ENCODE measurements around the gene CLPTM1L.
"Not testable (repeated sequence)": the region's sequence is repeated elsewhere in the genome, so short reads cannot be mapped to it uniquely, and the experiment has no call there.

The CLPTM1L gene

GRCh38 chr5:1311439-1312055, 33.4 kb downstream of the CLPTM1L start:
- no peak for DNase-seq

DNA sequence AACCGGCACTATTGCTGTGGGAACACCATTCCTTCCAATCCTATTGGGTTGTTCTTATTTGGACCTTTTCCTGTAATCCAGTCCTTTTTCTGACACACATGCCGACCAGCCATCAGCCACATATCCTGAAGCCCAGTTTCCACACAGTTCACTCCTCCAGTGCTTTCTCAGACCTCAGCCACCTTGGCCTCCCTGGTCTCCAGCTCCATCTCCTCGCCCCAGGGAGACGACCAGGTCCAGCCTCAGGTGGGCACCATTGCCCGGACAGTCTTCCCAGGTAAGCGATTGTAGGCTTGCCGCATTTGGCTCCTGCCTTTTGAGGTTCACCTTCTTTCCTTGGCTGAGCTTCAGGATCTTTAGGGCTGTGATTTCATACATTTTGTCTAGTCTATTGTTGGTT, 34.8 kb downstream of the CLPTM1L start:
- no peak for DNase-seq

GRCh38 chr5:1304033-1304432, 40.9 kb downstream of the CLPTM1L start:
- DNase-seq = no peak

- DNase-seq = no peak
These were observed 42.6 kb downstream of the CLPTM1L start for GRCh38 chr5:1302258-1302657.

- DNase-seq = no peak
These were observed 44.3 kb downstream of the CLPTM1L start for GRCh38 chr5:1300581-1301083.

DNA sequence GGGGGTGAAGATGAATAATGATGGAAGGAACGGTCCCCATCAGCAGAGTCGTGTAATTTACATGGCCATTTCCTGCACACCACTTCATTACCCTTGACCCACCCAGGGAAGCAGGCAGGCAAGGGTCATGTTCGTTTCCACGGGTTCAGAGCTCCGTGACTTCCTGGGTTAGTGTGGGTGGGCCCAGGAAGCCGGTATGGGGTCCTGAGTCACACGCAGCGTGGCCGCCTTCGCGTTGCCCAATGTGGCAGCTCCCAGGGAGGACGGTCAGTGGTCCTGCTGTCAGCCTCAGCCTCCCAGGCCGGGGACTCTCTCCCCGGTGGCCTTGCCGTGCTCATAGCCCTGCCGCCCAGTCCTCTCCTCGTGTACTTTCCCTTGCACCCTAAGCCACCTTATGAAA, 44.9 kb downstream of the CLPTM1L start:
- DNase-seq = no peak

- DNase-seq = no peak
These were observed 45.4 kb downstream of the CLPTM1L start for GRCh38 chr5:1299511-1299850.

DNA sequence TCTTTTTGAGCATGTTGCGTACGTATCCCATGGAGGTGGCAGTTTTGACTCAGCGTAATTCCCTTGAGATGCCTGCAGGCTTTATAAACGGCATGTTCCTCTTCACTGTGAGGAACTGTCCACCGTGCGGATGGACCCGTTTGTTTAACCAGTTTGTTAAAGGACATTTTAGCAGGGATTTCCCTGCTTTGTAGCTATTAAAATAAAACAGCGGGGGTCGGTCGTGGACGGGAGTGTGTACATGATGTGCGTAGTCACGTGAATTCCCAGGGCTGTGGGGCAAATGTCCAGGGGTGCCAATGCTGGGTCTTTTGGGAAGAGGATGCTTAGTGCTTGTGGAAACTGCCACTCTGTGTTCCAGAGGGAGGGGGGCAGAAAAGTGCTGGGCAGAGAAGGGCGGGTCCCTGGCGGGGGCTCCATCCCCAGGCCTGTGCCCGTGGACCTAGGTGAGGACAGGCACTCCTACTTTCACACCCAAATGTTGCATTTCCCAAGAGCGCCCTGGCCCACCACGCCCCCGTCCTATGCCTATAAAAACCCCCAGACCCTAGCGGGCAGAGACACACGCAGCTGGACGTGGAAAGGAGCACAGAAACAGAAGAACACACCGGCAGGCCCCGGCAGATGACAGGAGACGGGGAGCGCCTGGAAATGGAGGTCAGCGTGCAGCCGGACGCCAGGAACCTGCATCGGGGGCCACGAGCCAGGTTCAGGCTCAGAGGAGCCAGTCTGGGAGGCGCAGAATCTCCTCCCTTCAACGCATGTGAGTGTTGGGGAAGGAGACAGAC, 46.0 kb downstream of the CLPTM1L start:
- no peak for DNase-seq

GRCh38 chr5:1298067-1298551, 46.8 kb downstream of the CLPTM1L start:
- no peak for DNase-seq

DNA sequence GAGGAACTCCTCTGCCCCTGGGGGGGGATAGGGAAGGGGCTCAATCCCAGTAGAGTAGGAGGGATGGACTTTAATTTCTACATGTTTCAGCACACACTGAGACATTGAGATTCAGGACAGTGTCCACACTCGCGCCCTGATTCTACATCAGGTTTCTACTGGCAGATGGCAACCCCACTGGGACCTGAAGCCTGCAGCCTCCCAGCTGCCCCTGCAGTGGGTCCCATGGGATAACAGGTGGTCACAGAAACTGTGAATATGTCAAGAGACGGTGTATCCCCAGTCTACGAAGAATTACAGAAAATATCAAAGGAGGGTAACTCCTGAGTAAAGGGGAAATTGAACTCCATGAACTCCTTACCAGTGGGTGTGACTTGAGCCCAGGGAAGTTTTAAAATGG, 47.7 kb downstream of the CLPTM1L start:
- DNase-seq = peak; percentile 86

- DNase-seq = no peak
These were observed 49.3 kb downstream of the CLPTM1L start for GRCh38 chr5:1295650-1296037.

DNA sequence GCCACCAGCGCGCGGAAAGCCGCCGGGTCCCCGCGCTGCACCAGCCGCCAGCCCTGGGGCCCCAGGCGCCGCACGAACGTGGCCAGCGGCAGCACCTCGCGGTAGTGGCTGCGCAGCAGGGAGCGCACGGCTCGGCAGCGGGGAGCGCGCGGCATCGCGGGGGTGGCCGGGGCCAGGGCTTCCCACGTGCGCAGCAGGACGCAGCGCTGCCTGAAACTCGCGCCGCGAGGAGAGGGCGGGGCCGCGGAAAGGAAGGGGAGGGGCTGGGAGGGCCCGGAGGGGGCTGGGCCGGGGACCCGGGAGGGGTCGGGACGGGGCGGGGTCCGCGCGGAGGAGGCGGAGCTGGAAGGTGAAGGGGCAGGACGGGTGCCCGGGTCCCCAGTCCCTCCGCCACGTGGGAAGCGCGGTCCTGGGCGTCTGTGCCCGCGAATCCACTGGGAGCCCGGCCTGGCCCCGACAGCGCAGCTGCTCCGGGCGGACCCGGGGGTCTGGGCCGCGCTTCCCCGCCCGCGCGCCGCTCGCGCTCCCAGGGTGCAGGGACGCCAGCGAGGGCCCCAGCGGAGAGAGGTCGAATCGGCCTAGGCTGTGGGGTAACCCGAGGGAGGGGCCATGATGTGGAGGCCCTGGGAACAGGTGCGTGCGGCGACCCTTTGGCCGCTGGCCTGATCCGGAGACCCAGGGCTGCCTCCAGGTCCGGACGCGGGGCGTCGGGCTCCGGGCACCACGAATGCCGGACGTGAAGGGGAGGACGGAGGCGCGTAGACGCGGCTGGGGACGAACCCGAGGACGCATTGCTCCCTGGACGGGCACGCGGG, 49.9 kb downstream of the CLPTM1L start, which contains the start of gene TERT:
Gene TERT, minus strand, starts transcription at position 234 of the 815 bp plus-strand sequence. Its CDS starts 79 bp downstream, at position 155.
- DNase-seq = peak; percentile 83

DNA sequence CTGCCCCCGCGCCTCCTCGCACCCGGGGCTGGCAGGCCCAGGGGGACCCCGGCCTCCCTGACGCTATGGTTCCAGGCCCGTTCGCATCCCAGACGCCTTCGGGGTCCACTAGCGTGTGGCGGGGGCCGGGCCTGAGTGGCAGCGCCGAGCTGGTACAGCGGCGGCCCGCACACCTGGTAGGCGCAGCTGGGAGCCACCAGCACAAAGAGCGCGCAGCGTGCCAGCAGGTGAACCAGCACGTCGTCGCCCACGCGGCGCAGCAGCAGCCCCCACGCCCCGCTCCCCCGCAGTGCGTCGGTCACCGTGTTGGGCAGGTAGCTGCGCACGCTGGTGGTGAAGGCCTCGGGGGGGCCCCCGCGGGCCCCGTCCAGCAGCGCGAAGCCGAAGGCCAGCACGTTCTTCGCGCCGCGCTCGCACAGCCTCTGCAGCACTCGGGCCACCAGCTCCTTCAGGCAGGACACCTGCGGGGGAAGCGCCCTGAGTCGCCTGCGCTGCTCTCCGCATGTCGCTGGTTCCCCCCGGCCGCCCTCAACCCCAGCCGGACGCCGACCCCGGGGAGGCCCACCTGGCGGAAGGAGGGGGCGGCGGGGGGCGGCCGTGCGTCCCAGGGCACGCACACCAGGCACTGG, 50.6 kb downstream of the CLPTM1L start:
- peak; percentile 76 for DNase-seq

DNA sequence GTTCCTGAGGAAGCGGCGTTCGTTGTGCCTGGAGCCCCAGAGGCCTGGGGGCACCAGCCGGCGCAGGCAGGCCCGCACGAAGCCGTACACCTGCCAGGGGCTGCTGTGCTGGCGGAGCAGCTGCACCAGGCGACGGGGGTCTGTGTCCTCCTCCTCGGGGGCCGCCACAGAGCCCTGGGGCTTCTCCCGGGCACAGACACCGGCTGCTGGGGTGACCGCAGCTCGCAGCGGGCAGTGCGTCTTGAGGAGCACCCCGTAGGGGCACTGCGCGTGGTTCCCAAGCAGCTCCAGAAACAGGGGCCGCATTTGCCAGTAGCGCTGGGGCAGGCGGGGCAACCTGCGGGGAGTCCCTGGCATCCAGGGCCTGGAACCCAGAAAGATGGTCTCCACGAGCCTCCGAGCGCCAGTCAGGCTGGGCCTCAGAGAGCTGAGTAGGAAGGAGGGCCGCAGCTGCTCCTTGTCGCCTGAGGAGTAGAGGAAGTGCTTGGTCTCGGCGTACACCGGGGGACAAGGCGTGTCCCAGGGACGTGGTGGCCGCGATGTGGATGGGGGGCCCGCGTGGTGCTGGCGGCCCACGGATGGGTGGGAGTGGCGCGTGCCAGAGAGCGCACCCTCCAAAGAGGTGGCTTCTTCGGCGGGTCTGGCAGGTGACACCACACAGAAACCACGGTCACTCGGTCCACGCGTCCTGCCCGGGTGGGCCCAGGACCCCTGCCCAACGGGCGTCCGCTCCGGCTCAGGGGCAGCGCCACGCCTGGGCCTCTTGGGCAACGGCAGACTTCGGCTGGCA, 51.3 kb downstream of the CLPTM1L start:
- DNase-seq = no peak

DNA sequence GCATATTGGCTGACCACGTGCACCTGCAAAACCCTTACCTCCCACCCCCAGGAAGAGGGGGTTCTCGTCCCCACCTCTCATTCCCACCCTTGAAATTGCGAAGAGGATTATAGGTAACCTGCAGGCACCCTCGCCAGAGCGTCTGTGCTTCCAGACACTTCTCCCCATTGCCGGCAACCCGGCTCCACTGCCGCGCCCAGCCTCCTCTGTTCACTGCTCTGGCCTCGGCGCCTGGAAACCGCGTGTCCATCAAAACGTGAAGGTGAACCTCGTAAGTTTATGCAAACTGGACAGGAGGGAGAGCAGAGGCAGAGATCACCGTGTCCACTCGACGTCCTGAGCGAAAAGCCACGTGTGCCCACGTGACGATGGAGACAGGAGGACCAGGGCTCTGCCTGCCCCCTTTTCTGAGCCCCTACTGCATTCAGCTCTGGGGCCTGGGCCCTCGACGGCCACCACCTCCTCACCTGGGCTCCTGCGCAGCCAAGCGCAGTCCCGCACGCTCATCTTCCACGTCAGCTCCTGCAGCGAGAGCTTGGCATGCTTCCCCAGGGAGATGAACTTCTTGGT, 52.0 kb downstream of the CLPTM1L start:
- DNase-seq = no peak

- peak; percentile 13 for DNase-seq
These were observed 52.8 kb downstream of the CLPTM1L start for GRCh38 chr5:1292139-1292538.

- DNase-seq = no peak
These were observed 53.3 kb downstream of the CLPTM1L start for GRCh38 chr5:1291611-1292080.

DNA sequence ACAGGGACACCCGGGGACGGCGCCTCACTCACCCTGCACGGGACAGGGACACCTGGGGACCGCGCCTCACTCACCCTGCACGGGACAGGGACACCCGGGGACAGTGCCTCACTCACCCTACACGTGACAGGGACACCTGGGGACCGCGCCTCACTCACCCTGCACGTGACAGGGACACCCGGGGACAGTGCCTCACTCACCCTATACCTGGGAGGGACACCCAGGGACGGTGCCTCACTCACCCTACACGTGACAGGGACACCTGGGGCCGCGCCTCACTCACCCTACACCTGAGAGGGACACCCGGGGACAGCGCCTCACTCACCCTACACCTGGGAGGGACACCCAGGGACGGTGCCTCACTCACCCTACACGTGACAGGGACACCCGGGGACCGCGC, 53.9 kb downstream of the CLPTM1L start:
- not testable (repeated sequence) for DNase-seq

DNA sequence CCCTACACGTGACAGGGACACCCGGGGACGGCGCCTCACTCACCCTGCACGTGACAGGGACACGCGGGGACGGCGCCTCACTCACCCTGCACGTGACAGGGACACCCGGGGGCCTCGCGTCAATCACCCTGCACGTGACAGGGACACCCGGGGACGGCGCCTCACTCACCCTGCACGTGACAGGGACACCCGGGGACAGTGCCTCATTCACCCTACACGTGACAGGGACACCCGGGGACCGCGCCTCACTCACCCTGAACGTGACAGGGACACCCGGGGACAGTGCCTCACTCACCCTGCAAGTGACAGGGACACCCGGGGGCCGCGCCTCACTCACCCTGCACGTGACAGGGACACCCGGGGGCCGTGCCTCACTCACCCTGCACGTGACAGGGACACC, 55.3 kb downstream of the CLPTM1L start:
- not testable (repeated sequence) for DNase-seq

DNA sequence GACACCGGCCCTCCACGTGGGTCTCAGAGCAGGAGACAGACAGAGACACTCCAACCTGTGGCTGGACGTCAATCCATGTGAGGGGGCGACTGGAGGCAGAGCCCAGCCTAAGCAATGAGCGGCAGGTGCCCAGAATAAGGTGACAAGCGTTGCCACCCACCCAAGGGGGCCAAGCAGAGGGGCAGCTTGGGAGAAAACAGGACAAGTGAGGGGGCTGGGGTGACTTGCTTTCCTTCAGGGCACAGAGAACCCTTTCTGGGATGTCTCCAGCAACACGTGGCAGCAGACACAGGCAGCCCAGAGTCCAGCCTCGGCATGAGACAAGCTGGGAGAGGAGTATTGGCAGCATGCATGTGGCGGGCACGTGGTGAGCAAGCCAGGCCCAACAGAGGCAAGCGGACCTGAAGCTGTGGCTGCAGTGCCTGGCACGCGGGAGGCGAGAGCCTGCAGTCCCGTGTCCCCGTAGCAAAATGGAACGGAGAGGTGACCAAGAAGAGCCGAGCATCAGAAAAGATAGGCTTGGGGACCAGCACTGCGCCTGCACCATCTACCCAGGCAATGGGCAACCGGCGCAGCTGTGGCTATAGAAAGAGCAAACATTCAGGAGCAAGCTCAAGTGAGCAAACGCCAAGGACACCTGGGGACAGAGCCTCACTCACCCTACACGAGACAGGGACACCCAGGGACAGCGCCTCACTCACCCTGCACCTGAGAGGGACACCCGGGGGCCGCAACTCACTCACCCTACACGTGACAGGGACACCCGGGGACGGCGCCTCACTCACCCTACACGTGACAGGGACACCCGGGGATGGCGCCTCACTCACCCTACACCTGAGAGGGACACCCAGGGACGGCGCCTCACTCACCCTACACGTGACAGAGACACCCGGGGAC, 56.2 kb downstream of the CLPTM1L start:
- DNase-seq = no peak

Data from NCI-H69 (cell line).